DND-41 (cell line): ENCODE data around the gene TCF7L2.
"Not testable (repeated sequence)": the region's sequence is repeated elsewhere in the genome, so short reads cannot be mapped to it uniquely, and the experiment has no call there.

Experiments
- ATAC-seq: fragments of 200-7000 bp; cut with Tn5 transposase; 3 replicates; pipeline ENCODE4 v1.9.1; 2021; ENCODE audit warnings: low read depth; ENCODE audit not compliant: insufficient read depth
- DNase-seq: peaks from one replicate; pipeline ENCODE4 v3.0.0-alpha.2; 2020
- H2AFZ ChIP-seq: 2 replicates; pipeline ENCODE4 v1.6.0; 2012; ENCODE audit warnings: low read depth, low read length
- H3K27ac ChIP-seq: 2 replicates; pipeline ENCODE4 v1.5.1; 2012; ENCODE audit warnings: low read length, inconsistent platforms
- H3K27me3 ChIP-seq: fragments of 200-600 bp; sonication (generic); 2 replicates; pipeline ENCODE4 v1.6.0; 2012; ENCODE audit warnings: low read length, mild to moderate bottlenecking, inconsistent platforms; ENCODE audit not compliant: insufficient read depth, poor library complexity
- H3K36me3 ChIP-seq: 2 replicates; pipeline ENCODE4 v1.5.1; 2012; ENCODE audit warnings: low read length, inconsistent platforms; ENCODE audit not compliant: insufficient read depth
- H3K4me1 ChIP-seq: 2 replicates; pipeline ENCODE4 v1.5.1; 2012; ENCODE audit warnings: mild to moderate bottlenecking, low read length; ENCODE audit not compliant: insufficient read depth
- H3K4me2 ChIP-seq: 2 replicates; pipeline ENCODE4 v1.6.0; 2012; ENCODE audit warnings: mild to moderate bottlenecking, moderate library complexity, low read length, inconsistent platforms; ENCODE audit not compliant: insufficient read depth
- H3K4me3 ChIP-seq, 2 experiments: fragments of 200-600 bp in 1 of 2; shearing (Covaris generic) in 1 of 2; 2 replicates each; pipeline ENCODE4 v1.5.1; 2012 to 2016; ENCODE audit warnings: inconsistent platforms in 2 of 2, low read length in 2 of 2, mild to moderate bottlenecking in 2 of 2, low read depth in 1 of 2, moderate library complexity in 1 of 2
- H3K79me2 ChIP-seq: 2 replicates; pipeline ENCODE4 v1.6.0; 2012; ENCODE audit warnings: low read length, inconsistent platforms; ENCODE audit not compliant: insufficient read depth
- H3K9ac ChIP-seq: 2 replicates; pipeline ENCODE4 v1.6.0; 2012; ENCODE audit warnings: low read depth, mild to moderate bottlenecking, inconsistent platforms, low read length, moderate library complexity
- H3K9me3 ChIP-seq: 2 replicates; pipeline ENCODE4 v1.5.1; 2012; ENCODE audit warnings: low read length, moderate library complexity, mild to moderate bottlenecking, inconsistent platforms; ENCODE audit not compliant: insufficient read depth, severe bottlenecking
- H4K20me1 ChIP-seq: 2 replicates; pipeline ENCODE4 v1.6.0; 2012; ENCODE audit warnings: low read length; ENCODE audit not compliant: insufficient read depth
- EZH2 ChIP-seq: IDR thresholded peaks from 3 replicates; pipeline ENCODE4 v1.6.1; 2012; ENCODE audit warnings: borderline replicate concordance, low read depth, mild to moderate bottlenecking, moderate library complexity, low read length, inconsistent platforms; ENCODE audit not compliant: severe bottlenecking
- TF ChIP-seq, protein P1 (sequence below): IDR thresholded peaks from 2 replicates; pipeline ENCODE4 v1.5.1; 2012; ENCODE audit warnings: borderline replicate concordance, low read length, moderate library complexity, mild to moderate bottlenecking; ENCODE audit not compliant: poor library complexity, severe bottlenecking; ENCODE audit errors: extremely low read depth

TCF7L2 gene

DNA sequence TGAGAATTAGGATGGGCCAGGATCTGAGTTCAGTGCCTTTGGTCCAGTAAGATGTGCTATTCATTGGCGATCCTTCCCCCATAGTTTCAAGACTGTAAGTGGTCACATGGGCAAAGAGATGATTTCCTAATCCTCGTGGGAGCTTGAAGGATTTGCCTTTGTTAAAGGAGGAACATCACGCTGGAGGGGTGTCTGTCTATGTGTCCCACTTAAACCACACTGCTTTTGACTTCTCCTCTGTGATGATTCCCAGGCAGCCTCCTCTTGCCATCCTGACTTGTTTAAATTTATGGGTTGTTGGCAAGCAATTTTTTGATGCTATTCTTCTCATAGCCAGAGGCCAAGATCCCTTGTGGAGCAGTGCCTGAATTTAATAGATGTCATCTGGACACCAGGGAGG is 154.0 kb downstream of the TCF7L2 start:
- peaks cover 24% of the 10 kb centered on the region for H3K4me1 ChIP-seq
- peaks cover 9% of the 10 kb centered on the region for H3K36me3 ChIP-seq
- peak overlapping the region; percentile 84 for H3K27ac ChIP-seq
- peak overlapping the region; percentile 33 for H3K9ac ChIP-seq
- DNase-seq: no peak
- H3K9me3 ChIP-seq: no peaks in the 10 kb centered on the region
- TF ChIP-seq EZH2: no peak
- TF ChIP-seq, protein P1, sequence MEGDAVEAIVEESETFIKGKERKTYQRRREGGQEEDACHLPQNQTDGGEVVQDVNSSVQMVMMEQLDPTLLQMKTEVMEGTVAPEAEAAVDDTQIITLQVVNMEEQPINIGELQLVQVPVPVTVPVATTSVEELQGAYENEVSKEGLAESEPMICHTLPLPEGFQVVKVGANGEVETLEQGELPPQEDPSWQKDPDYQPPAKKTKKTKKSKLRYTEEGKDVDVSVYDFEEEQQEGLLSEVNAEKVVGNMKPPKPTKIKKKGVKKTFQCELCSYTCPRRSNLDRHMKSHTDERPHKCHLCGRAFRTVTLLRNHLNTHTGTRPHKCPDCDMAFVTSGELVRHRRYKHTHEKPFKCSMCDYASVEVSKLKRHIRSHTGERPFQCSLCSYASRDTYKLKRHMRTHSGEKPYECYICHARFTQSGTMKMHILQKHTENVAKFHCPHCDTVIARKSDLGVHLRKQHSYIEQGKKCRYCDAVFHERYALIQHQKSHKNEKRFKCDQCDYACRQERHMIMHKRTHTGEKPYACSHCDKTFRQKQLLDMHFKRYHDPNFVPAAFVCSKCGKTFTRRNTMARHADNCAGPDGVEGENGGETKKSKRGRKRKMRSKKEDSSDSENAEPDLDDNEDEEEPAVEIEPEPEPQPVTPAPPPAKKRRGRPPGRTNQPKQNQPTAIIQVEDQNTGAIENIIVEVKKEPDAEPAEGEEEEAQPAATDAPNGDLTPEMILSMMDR: no peak
- H3K4me2 ChIP-seq: peak overlapping the region; percentile 67
- no peak for ATAC-seq
- peak overlapping the region in 1 of 2 experiments; percentile 46; a peak in 2 of 4 replicates for H3K4me3 ChIP-seq
- peaks cover 15% of the 10 kb centered on the region for H3K79me2 ChIP-seq
- peaks cover 31% of the 10 kb centered on the region for H4K20me1 ChIP-seq
- H3K27me3 ChIP-seq: no peaks in the 10 kb centered on the region
- no peak overlapping the region for H2AFZ ChIP-seq

DNA sequence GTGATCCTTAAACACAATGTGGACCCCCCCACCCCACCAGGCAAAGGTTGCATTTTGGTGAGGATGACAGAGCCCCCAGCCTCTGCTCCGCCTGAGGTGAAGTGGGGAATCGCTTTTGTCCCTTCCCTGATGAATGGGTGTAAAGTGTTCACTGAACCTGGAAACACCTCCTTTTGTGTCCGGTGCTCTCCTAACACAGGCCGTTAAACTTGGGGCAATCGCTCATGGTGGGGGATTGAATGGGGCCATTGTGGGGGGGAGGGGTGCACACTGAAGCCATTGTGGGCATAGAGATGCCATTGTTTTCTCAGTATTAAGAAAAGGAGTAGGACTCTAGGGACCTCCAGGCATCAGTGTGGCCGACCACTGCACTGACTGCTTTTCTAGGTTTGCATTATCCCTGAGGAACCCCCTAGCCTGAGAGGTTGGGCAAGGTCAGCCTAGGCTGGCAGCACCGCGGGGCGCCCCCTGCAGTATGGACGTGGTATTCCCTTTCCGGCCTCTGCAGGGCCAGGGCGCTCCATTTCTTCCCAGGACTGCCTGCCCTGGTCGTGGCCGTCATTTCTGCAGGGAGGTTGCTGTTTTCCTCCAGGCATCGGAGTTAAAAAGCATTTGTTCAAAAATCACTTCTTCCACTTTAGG is 158.3 kb downstream of the TCF7L2 start:
- Histone ChIP-seq H3K4me1 (peaks cover 11% of the 10 kb centered on the region), H2AFZ (no peak overlapping the region)
- 0 out of 3 replicates have a peak, but pooled peaks have one; percentile 50 for ATAC-seq

DNA sequence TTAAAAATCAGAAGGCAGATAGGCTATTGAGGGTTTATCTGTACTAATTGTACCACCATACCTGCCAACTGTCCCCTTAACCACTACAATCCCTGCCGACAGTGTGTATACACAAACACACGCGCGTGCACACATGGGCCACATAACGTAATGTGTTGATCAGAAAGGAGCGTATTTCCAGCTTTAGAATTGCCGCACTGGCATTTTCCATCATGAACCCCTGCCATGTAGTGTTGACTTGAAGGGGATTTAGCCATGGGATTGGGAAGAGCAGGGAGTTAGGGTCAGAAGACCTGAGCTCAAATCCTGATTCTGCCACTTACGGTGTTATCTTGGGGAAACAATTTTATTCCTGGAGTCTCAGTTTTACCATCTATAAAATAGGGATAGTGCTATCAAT is 158.9 kb downstream of the TCF7L2 start:
- H3K79me2 ChIP-seq: peaks cover 10% of the 10 kb centered on the region
- no peak overlapping the region for H3K9ac ChIP-seq

More for the DNA sequence above, 158.3 kb downstream of the TCF7L2 start:
- DNase-seq: peak; percentile 24
- no peaks in the 10 kb centered on the region for H3K27me3 ChIP-seq
- peaks cover 38% of the 10 kb centered on the region for H4K20me1 ChIP-seq
- H3K36me3 ChIP-seq: peaks cover 9% of the 10 kb centered on the region
- H3K27ac ChIP-seq: no peak overlapping the region
- H3K9me3 ChIP-seq: no peaks in the 10 kb centered on the region
- H3K79me2 ChIP-seq: peaks cover 15% of the 10 kb centered on the region
- TF ChIP-seq EZH2: no peak
- TF ChIP-seq, protein P1: peak; percentile 70
- H3K9ac ChIP-seq: no peak overlapping the region
- no peak overlapping the region for H3K4me3 ChIP-seq
- no peak overlapping the region for H3K4me2 ChIP-seq

DNA sequence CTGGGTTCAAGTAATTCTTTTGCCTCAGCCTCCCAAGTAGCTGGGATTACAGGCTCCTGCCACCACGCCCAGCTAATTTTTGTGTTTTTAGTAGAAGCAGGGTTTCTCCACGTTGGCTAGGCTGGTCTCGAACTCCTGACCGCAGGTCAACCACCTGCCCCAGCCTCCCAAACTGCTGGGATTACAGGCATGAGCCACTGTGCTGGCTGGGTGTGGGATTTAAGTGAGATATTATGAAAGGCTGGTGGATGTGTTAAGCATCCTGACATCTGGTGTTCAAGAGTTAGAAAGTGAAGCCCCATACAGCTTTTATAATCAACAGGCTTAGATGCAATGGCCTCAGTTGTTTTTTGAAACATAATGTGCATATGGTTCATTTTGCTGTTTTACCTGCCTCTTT is 159.4 kb downstream of the TCF7L2 start:
- not testable (repeated sequence) for ATAC-seq, H3K36me3 ChIP-seq, H3K9ac ChIP-seq, H3K4me2 ChIP-seq, H3K4me1 ChIP-seq, H3K27me3 ChIP-seq, H3K79me2 ChIP-seq, H2AFZ ChIP-seq, H3K4me3 ChIP-seq, H3K9me3 ChIP-seq, H3K27ac ChIP-seq, DNase-seq
- H4K20me1 ChIP-seq: peaks cover 27% of the 10 kb centered on the region; the same call in 1 of the 2 replicates

More for the DNA sequence above, 158.9 kb downstream of the TCF7L2 start:
- TF ChIP-seq, protein P1: no peak
- TF ChIP-seq EZH2: no peak
- H3K27me3 ChIP-seq: no peaks in the 10 kb centered on the region
- H3K27ac ChIP-seq: no peak overlapping the region
- H3K4me1 ChIP-seq: peaks cover 5% of the 10 kb centered on the region
- ATAC-seq (no peak), DNase-seq (no peak)
- H2AFZ ChIP-seq: no peak overlapping the region
- H3K4me2 ChIP-seq: no peak overlapping the region
- H3K9me3 ChIP-seq: no peaks in the 10 kb centered on the region
- H3K36me3 ChIP-seq: peaks cover 9% of the 10 kb centered on the region
- H4K20me1 ChIP-seq: peaks cover 32% of the 10 kb centered on the region
- no peak overlapping the region for H3K4me3 ChIP-seq
